Smooth muscle cell (in vitro differentiated cells): Measurements from ENCODE around the gene ID1. TPM values are rescaled to one million over a fixed set of nuclear protein-coding genes. Genes with fewer than 3 reads are reported as not detected.
A peak's percentile ranks its signal among the peaks of the same experiment; 100 is the strongest.

Source experiments
- DNase-seq: peaks from one replicate; lab custom pipeline; 2025; ENCODE audit not compliant: unreplicated experiment; lab: John Stamatoyannopoulos, UW
- H2AFZ ChIP-seq: fragments of 200-600 bp; sonication (generic); 2 replicates; pipeline ENCODE4 v1.6.0; 2016; ENCODE audit warnings: antibody characterized with exemption, low read depth, mild to moderate bottlenecking
- H3F3A ChIP-seq: fragments of 200-600 bp; sonication (generic); 2 replicates; pipeline ENCODE4 v1.6.0; 2017; ENCODE audit warnings: antibody characterized with exemption, low read depth
- H3K27ac ChIP-seq: fragments of 200-600 bp; sonication (generic); 2 replicates; pipeline ENCODE4 v1.5.1; 2016; ENCODE audit warnings: low read depth, mild to moderate bottlenecking
- H3K27me3 ChIP-seq: fragments of 200-600 bp; sonication (generic); 2 replicates; pipeline ENCODE4 v1.6.1; 2016; ENCODE audit warnings: low read depth, mild to moderate bottlenecking
- H3K36me3 ChIP-seq: fragments of 200-600 bp; sonication (generic); 2 replicates; pipeline ENCODE4 v1.5.1; 2016; ENCODE audit warnings: low read depth
- H3K4me1 ChIP-seq: fragments of 200-600 bp; sonication (generic); 2 replicates; pipeline ENCODE4 v1.5.1; 2016; ENCODE audit warnings: low read depth
- H3K4me2 ChIP-seq: fragments of 200-600 bp; sonication (generic); 2 replicates; pipeline ENCODE4 v1.6.0; 2016; ENCODE audit warnings: mild to moderate bottlenecking
- H3K4me3 ChIP-seq: fragments of 200-600 bp; sonication (generic); 2 replicates; pipeline ENCODE4 v1.5.1; 2016; ENCODE audit warnings: mild to moderate bottlenecking
- H3K79me2 ChIP-seq: fragments of 200-600 bp; sonication (generic); 2 replicates; pipeline ENCODE4 v1.6.0; 2016; ENCODE audit warnings: low read depth, mild to moderate bottlenecking
- H3K9ac ChIP-seq: fragments of 200-600 bp; sonication (generic); 2 replicates; pipeline ENCODE4 v1.6.0; 2016; ENCODE audit warnings: low read depth
- H3K9me3 ChIP-seq: fragments of 200-600 bp; sonication (generic); replicated peaks from 2 replicates; pipeline ENCODE4 v1.5.1; 2016; ENCODE audit warnings: low read depth
- H4K20me1 ChIP-seq: fragments of 200-600 bp; sonication (generic); 2 replicates; pipeline ENCODE4 v1.6.0; 2016; ENCODE audit warnings: low read depth
- WGBS: methylation state at CpG from one replicate; pipeline ENCODE4 v1.1.7; 2016; ENCODE audit warnings: low lambda C conversion rate; 5-methylcytosine and 5-hydroxymethylcytosine counted together
- polyA plus RNA-seq: library from polyadenylated mRNA; unstranded; fragments of >200 nt; fragmentation: Nextera tagmentation; extraction: Ambion mirVana; gene quantifications from 2 replicates; pipeline ENCODE4 v1.2.1, GENCODE V29; 2016
- total RNA-seq: library from RNA; depleted of rRNA; stranded (reverse); fragments of >200 nt; gene quantifications from 2 replicates; pipeline ENCODE4 v1.2.3, GENCODE V29; 2014
- TF ChIP-seq, protein P1 (sequence below): fragments of 200-600 bp; sonication (generic); IDR thresholded peaks from 2 replicates; pipeline ENCODE4 v1.5.1; 2017; ENCODE audit warnings: borderline replicate concordance, mild to moderate bottlenecking, antibody characterized with exemption; ENCODE audit not compliant: insufficient read depth, poor library complexity, severe bottlenecking

ID1 gene
- total and polyA plus RNA-seq, 2 experiments from 2014 or later, result 87.6 to 396 TPM

DNA sequence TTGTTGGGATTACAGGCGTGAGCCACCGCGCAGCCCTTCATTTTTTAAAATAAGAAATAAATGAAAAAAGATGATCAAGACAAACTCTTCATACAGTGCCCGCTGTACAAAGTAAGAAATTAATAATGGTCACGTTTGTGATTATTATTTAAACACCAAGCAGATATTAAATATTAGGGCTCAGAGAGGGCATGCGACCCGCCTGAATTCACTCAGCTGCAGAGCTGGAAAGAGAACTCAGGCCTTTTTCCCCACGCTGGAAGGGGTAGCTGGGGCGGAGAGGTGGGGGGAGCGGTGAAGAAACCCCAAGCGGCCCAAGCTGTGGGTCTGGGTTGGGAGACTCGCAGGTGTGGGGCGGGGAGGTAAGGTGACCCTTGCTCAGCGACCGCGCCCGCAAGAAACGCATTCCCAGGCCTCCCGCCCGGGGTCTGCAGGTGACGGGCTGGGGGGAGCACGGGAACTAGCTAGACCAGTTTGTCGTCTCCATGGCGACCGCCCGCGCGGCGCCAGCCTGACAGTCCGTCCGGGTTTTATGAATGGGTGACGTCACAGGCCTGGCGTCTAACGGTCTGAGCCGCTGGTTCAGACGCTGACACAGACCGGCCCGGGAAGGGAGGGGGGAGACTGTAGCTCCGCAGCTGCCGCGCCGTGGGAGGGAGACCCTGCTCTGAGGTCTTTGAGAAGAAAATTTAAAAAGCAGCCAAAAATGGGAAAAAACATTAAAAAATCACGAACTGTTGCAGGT lies 1.1 kb upstream of the ID1 start:
- H3K4me1 ChIP-seq, result peaks cover 29% of the 10 kb centered on the region
- H3K4me2 ChIP-seq, result peak overlapping the region; percentile 86
- peaks cover 27% of the 10 kb centered on the region for H4K20me1 ChIP-seq
- peaks cover 19% of the 10 kb centered on the region for H3K79me2 ChIP-seq
- no peak overlapping the region for H2AFZ ChIP-seq
- peak overlapping the region; percentile 90 for H3K9ac ChIP-seq
- DNase-seq, result peak; percentile 87
- peak overlapping the region; percentile 97 for H3K27ac ChIP-seq
- no peaks in the 10 kb centered on the region for H3K36me3 ChIP-seq
- TF ChIP-seq, protein P1, sequence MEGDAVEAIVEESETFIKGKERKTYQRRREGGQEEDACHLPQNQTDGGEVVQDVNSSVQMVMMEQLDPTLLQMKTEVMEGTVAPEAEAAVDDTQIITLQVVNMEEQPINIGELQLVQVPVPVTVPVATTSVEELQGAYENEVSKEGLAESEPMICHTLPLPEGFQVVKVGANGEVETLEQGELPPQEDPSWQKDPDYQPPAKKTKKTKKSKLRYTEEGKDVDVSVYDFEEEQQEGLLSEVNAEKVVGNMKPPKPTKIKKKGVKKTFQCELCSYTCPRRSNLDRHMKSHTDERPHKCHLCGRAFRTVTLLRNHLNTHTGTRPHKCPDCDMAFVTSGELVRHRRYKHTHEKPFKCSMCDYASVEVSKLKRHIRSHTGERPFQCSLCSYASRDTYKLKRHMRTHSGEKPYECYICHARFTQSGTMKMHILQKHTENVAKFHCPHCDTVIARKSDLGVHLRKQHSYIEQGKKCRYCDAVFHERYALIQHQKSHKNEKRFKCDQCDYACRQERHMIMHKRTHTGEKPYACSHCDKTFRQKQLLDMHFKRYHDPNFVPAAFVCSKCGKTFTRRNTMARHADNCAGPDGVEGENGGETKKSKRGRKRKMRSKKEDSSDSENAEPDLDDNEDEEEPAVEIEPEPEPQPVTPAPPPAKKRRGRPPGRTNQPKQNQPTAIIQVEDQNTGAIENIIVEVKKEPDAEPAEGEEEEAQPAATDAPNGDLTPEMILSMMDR, result no peak
- H3F3A ChIP-seq, result peaks cover 25% of the 10 kb centered on the region
- H3K4me3 ChIP-seq, result peak overlapping the region; percentile 80
- 10% methylated on average over 43 of the region's 43 CpGs for WGBS
- no peaks in the 10 kb centered on the region for H3K27me3 ChIP-seq
- H3K9me3 ChIP-seq, result no peaks in the 10 kb centered on the region

DNA sequence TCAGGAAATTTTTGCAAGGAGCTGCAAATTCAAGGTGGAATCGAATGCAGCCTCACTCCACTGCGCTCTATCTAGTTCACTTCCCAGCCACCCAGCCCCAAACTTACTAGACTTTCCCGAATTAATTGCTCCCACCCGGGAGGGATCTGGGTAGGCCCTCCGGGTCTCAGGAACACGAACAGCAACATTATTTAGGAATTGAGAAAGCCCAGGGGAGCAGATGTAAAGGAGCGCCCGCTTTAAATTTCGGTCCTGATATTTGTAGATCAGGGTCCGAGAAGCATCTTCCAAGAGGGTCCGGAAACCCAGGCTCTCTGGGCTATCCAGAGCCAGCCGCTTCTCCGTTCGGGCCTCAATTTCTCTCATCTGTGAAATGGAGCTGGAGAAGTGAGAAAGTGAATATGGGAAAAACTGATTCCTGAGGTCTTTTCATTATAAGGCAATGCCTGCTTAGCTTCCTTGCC lies 490 bp upstream of the ID1 start:
- H3K4me3 ChIP-seq, result peak overlapping the region; percentile 80
- 2% methylated on average over 14 of the region's 14 CpGs for WGBS
- TF ChIP-seq, protein P1, result no peak

DNA sequence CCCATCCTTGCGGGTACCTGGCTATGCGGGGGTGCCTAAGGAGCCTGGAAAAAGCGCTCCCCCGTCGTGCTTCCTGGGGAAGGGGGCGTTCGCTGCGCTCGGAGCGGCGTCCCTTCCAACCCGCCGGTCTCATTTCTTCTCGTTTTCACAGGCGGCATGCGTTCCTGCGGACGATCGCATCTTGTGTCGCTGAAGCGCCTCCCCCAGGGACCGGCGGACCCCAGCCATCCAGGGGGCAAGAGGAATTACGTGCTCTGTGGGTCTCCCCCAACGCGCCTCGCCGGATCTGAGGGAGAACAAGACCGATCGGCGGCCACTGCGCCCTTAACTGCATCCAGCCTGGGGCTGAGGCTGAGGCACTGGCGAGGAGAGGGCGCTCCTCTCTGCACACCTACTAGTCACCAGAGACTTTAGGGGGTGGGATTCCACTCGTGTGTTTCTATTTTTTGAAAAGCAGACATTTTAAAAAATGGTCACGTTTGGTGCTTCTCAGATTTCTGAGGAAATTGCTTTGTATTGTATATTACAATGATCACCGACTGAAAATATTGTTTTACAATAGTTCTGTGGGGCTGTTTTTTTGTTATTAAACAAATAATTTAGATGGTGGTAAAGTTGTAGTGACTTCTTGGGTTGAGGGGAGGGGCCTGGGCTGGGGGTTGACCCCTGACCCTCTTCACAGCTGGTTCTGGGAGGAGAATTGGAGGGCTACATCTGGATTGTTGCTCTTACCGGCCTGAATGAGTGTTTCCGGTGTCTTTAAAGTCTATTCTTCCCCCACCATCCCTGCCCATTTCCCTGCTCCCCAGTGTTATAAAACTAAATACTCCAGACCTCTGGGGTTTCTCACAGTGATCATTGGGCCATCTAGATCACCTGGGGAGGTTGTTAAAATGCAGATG lies 1.1 kb downstream of the ID1 start:
- H3K9me3 ChIP-seq, result no peaks in the 10 kb centered on the region
- no peak overlapping the region for H2AFZ ChIP-seq
- TF ChIP-seq, protein P1, result no peak
- H3K4me3 ChIP-seq, result peak overlapping the region; percentile 80
- H3K79me2 ChIP-seq, result peaks cover 19% of the 10 kb centered on the region
- peak overlapping the region; percentile 97 for H3K27ac ChIP-seq
- peak overlapping the region; percentile 86 for H3K4me2 ChIP-seq
- H3F3A ChIP-seq, result peaks cover 30% of the 10 kb centered on the region
- H3K27me3 ChIP-seq, result no peaks in the 10 kb centered on the region
- peaks cover 29% of the 10 kb centered on the region for H3K4me1 ChIP-seq
- no peaks in the 10 kb centered on the region for H3K36me3 ChIP-seq
- DNase-seq, result no peak
- 2% methylated on average over 39 of the region's 39 CpGs for WGBS
- peak overlapping the region; percentile 86 for H3K9ac ChIP-seq
- peaks cover 27% of the 10 kb centered on the region for H4K20me1 ChIP-seq

More for the DNA sequence above, 490 bp upstream of the ID1 start:
- Histone ChIP-seq H3K4me2 (peak overlapping the region; percentile 86), H3K36me3 (no peaks in the 10 kb centered on the region), H3K4me1 (peaks cover 29% of the 10 kb centered on the region), H4K20me1 (peaks cover 27% of the 10 kb centered on the region), H3K27me3 (no peaks in the 10 kb centered on the region), H2AFZ (no peak overlapping the region), H3K79me2 (peaks cover 19% of the 10 kb centered on the region), H3F3A (peaks cover 27% of the 10 kb centered on the region), H3K27ac (peak overlapping the region; percentile 97), H3K9ac (peak overlapping the region; percentile 90), H3K9me3 (no peaks in the 10 kb centered on the region)
- no peak for DNase-seq
